Astrocyte (in vitro differentiated cells and primary cell): ENCODE data around the gene DDX41. TPM values are rescaled to one million over a fixed set of nuclear protein-coding genes. Genes with fewer than 3 reads are reported as not detected.
A peak's percentile ranks its signal among the peaks of the same experiment; 100 is the strongest.

Experiments used
- DNase-seq: peaks from one replicate; pipeline ENCODE4 v3.0.0-alpha.2; 2010; ENCODE audit warnings: low read depth
- FAIRE-seq: peaks from 2 replicates; lab custom pipeline; 2011; peaks lifted over from hg19 to GRCh38; lab: Jason Lieb, UNC
- H2AFZ ChIP-seq: 2 replicates; pipeline ENCODE4 v1.6.0; 2012; ENCODE audit warnings: low read depth, low read length, inconsistent platforms
- H3K27ac ChIP-seq: 2 replicates; pipeline ENCODE4 v1.5.1; 2011; ENCODE audit warnings: low read depth, low read length, inconsistent platforms
- H3K27me3 ChIP-seq: 2 replicates; pipeline ENCODE4 v1.6.0; 2011; ENCODE audit warnings: low read length, inconsistent platforms; ENCODE audit not compliant: insufficient read depth
- H3K36me3 ChIP-seq: 2 replicates; pipeline ENCODE4 v1.5.1; 2011; ENCODE audit warnings: low read length, inconsistent platforms; ENCODE audit not compliant: insufficient read depth
- H3K4me1 ChIP-seq: 2 replicates; pipeline ENCODE4 v1.5.1; 2011; ENCODE audit warnings: low read length, inconsistent platforms; ENCODE audit not compliant: insufficient read depth
- H3K4me2 ChIP-seq: 2 replicates; pipeline ENCODE4 v1.6.0; 2012; ENCODE audit warnings: low read length, inconsistent platforms
- H3K4me3 ChIP-seq: 2 replicates; pipeline ENCODE4 v1.5.1; 2011; ENCODE audit warnings: low read depth, mild to moderate bottlenecking, low read length, inconsistent platforms; ENCODE audit not compliant: insufficient read depth
- H3K79me2 ChIP-seq: 2 replicates; pipeline ENCODE4 v1.6.0; 2012; ENCODE audit warnings: mild to moderate bottlenecking, low read length, inconsistent platforms; ENCODE audit not compliant: insufficient read depth
- H3K9ac ChIP-seq: 2 replicates; pipeline ENCODE4 v1.6.0; 2012; ENCODE audit warnings: mild to moderate bottlenecking, low read length, inconsistent platforms
- H3K9me3 ChIP-seq: 2 replicates; pipeline ENCODE4 v1.5.1; 2012; ENCODE audit warnings: low read depth, mild to moderate bottlenecking, low read length, inconsistent platforms; ENCODE audit not compliant: insufficient read depth
- H4K20me1 ChIP-seq: 2 replicates; pipeline ENCODE4 v1.6.0; 2012; ENCODE audit warnings: low read length, inconsistent platforms; ENCODE audit not compliant: insufficient read depth
- H3K27ac Mint-ChIP-seq: one replicate; pipeline ENCODE4 v1.8.0; 2021; ENCODE audit warnings: mild to moderate bottlenecking, mixed read lengths; ENCODE audit not compliant: unreplicated experiment
- H3K27me3 Mint-ChIP-seq: one replicate; pipeline ENCODE4 v1.8.0; 2021; ENCODE audit warnings: low read depth, mixed read lengths; ENCODE audit not compliant: unreplicated experiment
- H3K36me3 Mint-ChIP-seq: one replicate; pipeline ENCODE4 v1.8.0; 2021; ENCODE audit warnings: low read depth, mixed read lengths; ENCODE audit not compliant: unreplicated experiment
- H3K4me1 Mint-ChIP-seq: one replicate; pipeline ENCODE4 v1.8.0; 2021; ENCODE audit warnings: low read depth, mixed read lengths; ENCODE audit not compliant: unreplicated experiment
- H3K4me3 Mint-ChIP-seq: one replicate; pipeline ENCODE4 v1.8.0; 2021; ENCODE audit warnings: mild to moderate bottlenecking, moderate library complexity, mixed read lengths; ENCODE audit not compliant: unreplicated experiment
- H3K9me3 Mint-ChIP-seq: one replicate; pipeline ENCODE4 v1.8.0; 2021; ENCODE audit warnings: mild to moderate bottlenecking, mixed read lengths; ENCODE audit not compliant: unreplicated experiment
- CTCF ChIP-seq: IDR thresholded peaks from 2 replicates; pipeline ENCODE4 v1.5.1; 2011; ENCODE audit warnings: low read depth, mild to moderate bottlenecking, inconsistent platforms, low read length, moderate library complexity; ENCODE audit not compliant: insufficient read depth
- EZH2 ChIP-seq: IDR thresholded peaks from 2 replicates; pipeline ENCODE4 v1.6.1; 2012; ENCODE audit warnings: mild to moderate bottlenecking, low read length, inconsistent platforms; ENCODE audit not compliant: insufficient read depth
- total RNA-seq: library from RNA; stranded (reverse); gene quantifications from 2 replicates; pipeline ENCODE4 v1.2.1, GENCODE V29; 2021

DDX41 gene
- total RNA-seq, 1 donor from 2014 or later = 92.5 TPM

- TF ChIP-seq EZH2 (no peak), CTCF (no peak)
- Histone ChIP-seq H3K9me3 (no peaks in the 10 kb centered on the region), H3K4me1 (peaks cover 12% of the 10 kb centered on the region), H3K27ac (peak overlapping the region; percentile 44), H3K27me3 (no peaks in the 10 kb centered on the region), H3K4me3 (peak overlapping the region; percentile 64), H2AFZ (peak overlapping the region; percentile 44), H3K4me2 (peak overlapping the region; percentile 97), H3K9ac (peak overlapping the region; percentile 82), H4K20me1 (peaks cover 45% of the 10 kb centered on the region), H3K36me3 (no peaks in the 10 kb centered on the region), H3K79me2 (peaks cover 51% of the 10 kb centered on the region)
- peaks cover 2% of the 10 kb centered on the region for H3K9me3 Mint-ChIP-seq
- DNase-seq = no peak
- no peaks in the 10 kb centered on the region for H3K36me3 Mint-ChIP-seq
- peaks cover 15% of the 10 kb centered on the region for H3K4me1 Mint-ChIP-seq
- no peak overlapping the region for H3K27ac Mint-ChIP-seq
- peak overlapping the region; percentile 90 for H3K4me3 Mint-ChIP-seq
- no peak for FAIRE-seq
- H3K27me3 Mint-ChIP-seq = no peaks in the 10 kb centered on the region
Observed at GRCh38 chr5:177553671-177554429, 37.1 kb upstream of the DDX41 start.

GRCh38 chr5:177552839-177553455 lies 36.2 kb upstream of the DDX41 start:
- Histone ChIP-seq H3K9me3 (no peaks in the 10 kb centered on the region), H3K27me3 (no peaks in the 10 kb centered on the region), H3K79me2 (peaks cover 60% of the 10 kb centered on the region), H2AFZ (no peak overlapping the region), H3K9ac (peak overlapping the region; percentile 82), H4K20me1 (peaks cover 55% of the 10 kb centered on the region), H3K4me1 (peaks cover 12% of the 10 kb centered on the region), H3K36me3 (no peaks in the 10 kb centered on the region), H3K4me3 (peak overlapping the region; percentile 64), H3K27ac (no peak overlapping the region), H3K4me2 (peak overlapping the region; percentile 97)
- peak overlapping the region; percentile 29 for H3K27ac Mint-ChIP-seq
- H3K27me3 Mint-ChIP-seq = no peaks in the 10 kb centered on the region
- TF ChIP-seq EZH2 = no peak
- TF ChIP-seq CTCF = no peak
- peaks cover 20% of the 10 kb centered on the region for H3K4me1 Mint-ChIP-seq
- DNase-seq = no peak
- H3K4me3 Mint-ChIP-seq = peak overlapping the region; percentile 90
- H3K9me3 Mint-ChIP-seq = peaks cover 2% of the 10 kb centered on the region
- H3K36me3 Mint-ChIP-seq = no peaks in the 10 kb centered on the region
- no peak for FAIRE-seq

- no peak overlapping the region for H3K27ac Mint-ChIP-seq
- H3K4me1 ChIP-seq = peaks cover 27% of the 10 kb centered on the region
- no peaks in the 10 kb centered on the region for H3K27me3 ChIP-seq
- H3K9me3 Mint-ChIP-seq = no peaks in the 10 kb centered on the region
- no peak overlapping the region for H3K4me3 ChIP-seq
- H3K4me1 Mint-ChIP-seq = peaks cover 39% of the 10 kb centered on the region
- H3K4me2 ChIP-seq = no peak overlapping the region
- H4K20me1 ChIP-seq = peaks cover 76% of the 10 kb centered on the region
- no peak for FAIRE-seq
- no peak overlapping the region for H3K9ac ChIP-seq
- H3K4me3 Mint-ChIP-seq = peak overlapping the region; percentile 45
- no peaks in the 10 kb centered on the region for H3K36me3 ChIP-seq
- H3K27me3 Mint-ChIP-seq = no peaks in the 10 kb centered on the region
- H3K36me3 Mint-ChIP-seq = no peaks in the 10 kb centered on the region
- no peak for TF ChIP-seq CTCF
- no peak for TF ChIP-seq EZH2
- no peak overlapping the region for H2AFZ ChIP-seq
- no peaks in the 10 kb centered on the region for H3K9me3 ChIP-seq
- no peak for DNase-seq
- H3K79me2 ChIP-seq = peaks cover 74% of the 10 kb centered on the region
- no peak overlapping the region for H3K27ac ChIP-seq
Observed at GRCh38 chr5:177550122-177550521, 33.4 kb upstream of the DDX41 start.
